M059J (cell line): Measurements from ENCODE around the gene PLPPR1. TPM values are rescaled to one million over a fixed set of nuclear protein-coding genes. Genes with fewer than 3 reads are reported as not detected.

Source experiments
- DNase-seq: peaks from one replicate; pipeline ENCODE4 v3.0.0-alpha.2; 2012; ENCODE audit warnings: low read depth
- total RNA-seq: library from RNA; depleted of rRNA; stranded (reverse); fragments of >200 nt; shearing (Covaris generic); gene quantifications from 2 replicates; pipeline ENCODE4 v1.2.3, GENCODE V29; 2014

The PLPPR1 gene
- total RNA-seq, 1 experiment from 2014 or later, result not detected

GRCh38 chr9:101047848-101048397 lies 19.4 kb downstream of the PLPPR1 start:
- DNase-seq, result peak; percentile 24

- DNase-seq, result no peak
Observed at GRCh38 chr9:101050650-101051049, 22.1 kb downstream of the PLPPR1 start.

- no peak for DNase-seq
Observed at GRCh38 chr9:101054657-101055056, 26.1 kb downstream of the PLPPR1 start.

GRCh38 chr9:101055516-101055915 lies 27.0 kb downstream of the PLPPR1 start:
- DNase-seq, result no peak

GRCh38 chr9:101062686-101063085 lies 34.2 kb downstream of the PLPPR1 start:
- DNase-seq, result no peak

- no peak for DNase-seq
Observed at GRCh38 chr9:101063192-101063591, 34.7 kb downstream of the PLPPR1 start.

GRCh38 chr9:101064206-101064605 lies 35.7 kb downstream of the PLPPR1 start:
- no peak for DNase-seq

GRCh38 chr9:101065930-101066329 lies 37.4 kb downstream of the PLPPR1 start:
- DNase-seq, result no peak

GRCh38 chr9:101068696-101069095 lies 40.2 kb downstream of the PLPPR1 start:
- no peak for DNase-seq

- no peak for DNase-seq
Observed at GRCh38 chr9:101072259-101072658, 43.7 kb downstream of the PLPPR1 start.

- no peak for DNase-seq
Observed at GRCh38 chr9:101073122-101073521, 44.6 kb downstream of the PLPPR1 start.

GRCh38 chr9:101081641-101082040 lies 53.1 kb downstream of the PLPPR1 start:
- DNase-seq, result no peak

- no peak for DNase-seq
Observed at GRCh38 chr9:101083448-101084202, 55.1 kb downstream of the PLPPR1 start.

- DNase-seq, result no peak
Observed at GRCh38 chr9:101087426-101087825, 58.9 kb downstream of the PLPPR1 start.

- DNase-seq, result no peak
Observed at GRCh38 chr9:101092922-101093321, 64.4 kb downstream of the PLPPR1 start.

- peak; percentile 44 for DNase-seq
Observed at GRCh38 chr9:101093620-101094019, 65.1 kb downstream of the PLPPR1 start.

- no peak for DNase-seq
Observed at GRCh38 chr9:101094686-101095085, 66.2 kb downstream of the PLPPR1 start.

GRCh38 chr9:101097210-101097609 lies 68.7 kb downstream of the PLPPR1 start:
- DNase-seq, result no peak

GRCh38 chr9:101098392-101098791 lies 69.9 kb downstream of the PLPPR1 start:
- DNase-seq, result no peak

GRCh38 chr9:101114317-101114716 lies 85.8 kb downstream of the PLPPR1 start:
- no peak for DNase-seq

- no peak for DNase-seq
Observed at GRCh38 chr9:101115102-101115501, 86.6 kb downstream of the PLPPR1 start.

GRCh38 chr9:101117161-101117560 lies 88.6 kb downstream of the PLPPR1 start:
- DNase-seq, result no peak

- peak; percentile 20 for DNase-seq
Observed at GRCh38 chr9:101119206-101119819, 90.8 kb downstream of the PLPPR1 start.
